ENCODE results near the gene POLDIP3.

Gene POLDIP3

GRCh38 chr22:42641801-42642413 lies 27.2 kb upstream of the POLDIP3 start:
- no peak for DNase-seq

GRCh38 chr22:42639541-42640241 lies 25.0 kb upstream of the POLDIP3 start:
- no peak for DNase-seq

- no peak for DNase-seq
Observed at GRCh38 chr22:42637555-42637954, 22.9 kb upstream of the POLDIP3 start.

- DNase-seq, result no peak
Observed at GRCh38 chr22:42636506-42636905, 21.8 kb upstream of the POLDIP3 start.

- DNase-seq, result no peak
Observed at GRCh38 chr22:42635531-42635930, 20.8 kb upstream of the POLDIP3 start.

GRCh38 chr22:42633013-42633412 lies 18.3 kb upstream of the POLDIP3 start:
- DNase-seq, result no peak

GRCh38 chr22:42632096-42632495 lies 17.4 kb upstream of the POLDIP3 start:
- DNase-seq, result no peak

- no peak for DNase-seq
Observed at GRCh38 chr22:42630901-42631602, 16.4 kb upstream of the POLDIP3 start.

GRCh38 chr22:42630211-42630610 lies 15.5 kb upstream of the POLDIP3 start:
- no peak for DNase-seq

- DNase-seq, result no peak
Observed at GRCh38 chr22:42627981-42628380, 13.3 kb upstream of the POLDIP3 start.

GRCh38 chr22:42626951-42627625 lies 12.4 kb upstream of the POLDIP3 start:
- DNase-seq, result no peak

GRCh38 chr22:42626431-42626830 lies 11.7 kb upstream of the POLDIP3 start:
- no peak for DNase-seq

- no peak for DNase-seq
Observed at GRCh38 chr22:42625416-42625815, 10.7 kb upstream of the POLDIP3 start.

GRCh38 chr22:42624551-42625106 lies 9.9 kb upstream of the POLDIP3 start:
- no peak for DNase-seq

GRCh38 chr22:42623756-42624441 lies 9.2 kb upstream of the POLDIP3 start:
- no peak for DNase-seq

GRCh38 chr22:42623301-42623751 lies 8.6 kb upstream of the POLDIP3 start:
- no peak for DNase-seq

GRCh38 chr22:42622061-42622710 lies 7.5 kb upstream of the POLDIP3 start:
- DNase-seq, result no peak

GRCh38 chr22:42621505-42622002 lies 6.9 kb upstream of the POLDIP3 start:
- peak; percentile 58 for DNase-seq

- no peak for DNase-seq
Observed at GRCh38 chr22:42620084-42620483, 5.4 kb upstream of the POLDIP3 start.

GRCh38 chr22:42619261-42620063 lies 4.8 kb upstream of the POLDIP3 start:
- no peak for DNase-seq

Measured in RPMI8226 (cell line).